Spleen (tissue), 7 donors: Measurements from ENCODE around the gene PLEKHO1.

ENCODE experiments used
- POLR2A ChIP-seq, 3 donors: fragments of 450-650 bp; IDR thresholded peaks; one replicate each; pipeline ENCODE4 v1.5.1; 2017; ENCODE audit warnings: antibody characterized with exemption in 3 of 3, mild to moderate bottlenecking in 1 of 3
- POLR2AphosphoS5 ChIP-seq, 3 donors: sonication (generic); formaldehyde crosslinking; IDR thresholded peaks; one replicate each; pipeline ENCODE4 v1.5.1; 2017; ENCODE audit warnings: antibody characterized with exemption in 3 of 3
- TF ChIP-seq, protein P1 (sequence below), 11 experiments: fragments of 200-600 bp in 7 of 11; fragments of 450-650 bp in 4 of 11; sonication (generic) in 4 of 11; IDR thresholded peaks in 8 of 11; conservative IDR thresholded peaks in 3 of 11; 1 replicate in 7 of 11; 2 replicates in 4 of 11; pipeline versions ENCODE4 v1.4.0 to v1.8.0; 2016 to 2021; ENCODE audit warnings: antibody characterized with exemption in 11 of 11, inconsistent platforms in 4 of 11, mild to moderate bottlenecking in 1 of 11
- donor health status: DM: no; HTN: no; CAD: no; lungs with moderate emphysema.
- donor health status: DM: no; HTN: no; CAD: no.
- donor health status: DM: no; HTN: no; CAD: no.

DNA sequence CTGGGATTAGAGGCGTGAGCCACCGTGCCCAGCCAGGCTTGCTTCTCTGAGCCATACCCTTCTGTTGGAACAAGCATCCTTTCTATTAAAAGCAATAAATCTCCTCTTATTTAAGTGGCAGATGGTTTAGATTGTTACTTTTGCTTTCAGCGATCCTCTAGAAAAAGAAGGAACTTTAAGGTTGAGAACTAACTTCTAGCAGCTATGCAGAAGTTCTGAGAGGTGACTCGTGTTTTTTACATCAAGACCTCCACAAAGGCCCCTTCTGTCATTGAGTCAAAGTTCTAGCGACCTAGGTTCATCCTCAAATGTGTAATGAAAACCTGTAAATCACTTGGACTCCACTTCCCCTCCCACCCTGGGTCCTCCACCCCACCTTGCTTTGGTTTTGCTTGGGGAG, 30.8 kb downstream of the PLEKHO1 start:
- TF ChIP-seq, protein P1, sequence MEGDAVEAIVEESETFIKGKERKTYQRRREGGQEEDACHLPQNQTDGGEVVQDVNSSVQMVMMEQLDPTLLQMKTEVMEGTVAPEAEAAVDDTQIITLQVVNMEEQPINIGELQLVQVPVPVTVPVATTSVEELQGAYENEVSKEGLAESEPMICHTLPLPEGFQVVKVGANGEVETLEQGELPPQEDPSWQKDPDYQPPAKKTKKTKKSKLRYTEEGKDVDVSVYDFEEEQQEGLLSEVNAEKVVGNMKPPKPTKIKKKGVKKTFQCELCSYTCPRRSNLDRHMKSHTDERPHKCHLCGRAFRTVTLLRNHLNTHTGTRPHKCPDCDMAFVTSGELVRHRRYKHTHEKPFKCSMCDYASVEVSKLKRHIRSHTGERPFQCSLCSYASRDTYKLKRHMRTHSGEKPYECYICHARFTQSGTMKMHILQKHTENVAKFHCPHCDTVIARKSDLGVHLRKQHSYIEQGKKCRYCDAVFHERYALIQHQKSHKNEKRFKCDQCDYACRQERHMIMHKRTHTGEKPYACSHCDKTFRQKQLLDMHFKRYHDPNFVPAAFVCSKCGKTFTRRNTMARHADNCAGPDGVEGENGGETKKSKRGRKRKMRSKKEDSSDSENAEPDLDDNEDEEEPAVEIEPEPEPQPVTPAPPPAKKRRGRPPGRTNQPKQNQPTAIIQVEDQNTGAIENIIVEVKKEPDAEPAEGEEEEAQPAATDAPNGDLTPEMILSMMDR (IDR thresholded peaks at IDR 0.05 in 8 of 11, conservative IDR thresholded peaks at IDR 0.05 in 3 of 11): no peak
- TF ChIP-seq POLR2A (IDR thresholded peaks at IDR 0.05) (no peak), POLR2AphosphoS5 (IDR thresholded peaks at IDR 0.05) (no peak)
